ENCODE measurements around the gene TPCN1.

DNA sequence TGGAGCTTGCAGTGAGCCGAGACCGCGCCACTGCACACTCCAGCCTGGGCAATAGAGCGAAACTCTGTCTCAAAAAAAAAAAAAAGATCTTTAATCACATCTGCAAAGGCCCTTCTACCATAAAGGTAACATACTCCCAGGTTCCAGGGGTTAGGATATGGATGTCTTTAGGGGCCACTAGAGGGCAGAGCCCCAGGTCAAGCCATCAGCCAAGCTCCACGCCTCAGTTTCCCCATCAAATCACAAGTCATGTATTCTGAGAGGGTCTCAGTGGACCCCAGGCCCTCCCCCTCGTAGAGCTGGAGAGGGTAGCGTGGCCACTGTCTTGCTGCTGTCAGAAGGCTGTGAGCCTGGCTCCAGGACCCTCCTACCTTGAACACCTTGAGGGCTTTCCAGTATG lies 94.9 kb downstream of the TPCN1 start:
- TF ChIP-seq POLR2A (IDR thresholded peaks at IDR 0.05; ENCODE audit: insufficient read depth in 1 of 2, low read depth in 2 of 2, low read length in 2 of 2) (no peak), RAD21 (CRISPR knock-in tag; IDR thresholded peaks at IDR 0.05) (no peak), SP2 (CRISPR knock-in tag; IDR thresholded peaks at IDR 0.05) (no peak)
- TF ChIP-seq, protein P1, sequence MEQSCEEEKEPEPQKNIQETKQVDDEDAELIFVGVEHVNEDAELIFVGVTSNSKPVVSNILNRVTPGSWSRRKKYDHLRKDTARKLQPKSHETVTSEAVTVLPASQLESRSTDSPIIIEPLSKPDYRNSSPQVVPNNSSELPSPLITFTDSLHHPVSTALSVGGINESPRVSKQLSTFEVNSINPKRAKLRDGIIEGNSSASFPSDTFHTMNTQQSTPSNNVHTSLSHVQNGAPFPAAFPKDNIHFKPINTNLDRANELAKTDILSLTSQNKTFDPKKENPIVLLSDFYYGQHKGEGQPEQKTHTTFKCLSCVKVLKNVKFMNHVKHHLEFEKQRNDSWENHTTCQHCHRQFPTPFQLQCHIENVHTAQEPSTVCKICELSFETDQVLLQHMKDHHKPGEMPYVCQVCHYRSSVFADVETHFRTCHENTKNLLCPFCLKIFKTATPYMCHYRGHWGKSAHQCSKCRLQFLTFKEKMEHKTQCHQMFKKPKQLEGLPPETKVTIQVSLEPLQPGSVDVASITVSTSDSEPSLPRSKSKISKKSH (CRISPR knock-in tag; IDR thresholded peaks at IDR 0.05; ENCODE audit: borderline replicate concordance), result no peak
- TF ChIP-seq, protein P2, sequence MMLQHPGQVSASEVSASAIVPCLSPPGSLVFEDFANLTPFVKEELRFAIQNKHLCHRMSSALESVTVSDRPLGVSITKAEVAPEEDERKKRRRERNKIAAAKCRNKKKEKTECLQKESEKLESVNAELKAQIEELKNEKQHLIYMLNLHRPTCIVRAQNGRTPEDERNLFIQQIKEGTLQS (CRISPR knock-in tag; IDR thresholded peaks at IDR 0.05), result no peak
